GM10266 (cell line): ENCODE results near the gene ATRNL1.

ENCODE experiments used
- DNase-seq: peaks from one replicate; pipeline ENCODE4 v3.0.0; 2012; ENCODE audit errors: extremely low spot score
- TF ChIP-seq, protein P1 (sequence below): IDR thresholded peaks from 2 replicates; pipeline ENCODE4 v1.5.1; 2012; ENCODE audit warnings: mild to moderate bottlenecking, low read depth; ENCODE audit not compliant: control insufficient read depth, insufficient read depth; ENCODE audit errors: missing control alignments

ATRNL1 gene

DNA sequence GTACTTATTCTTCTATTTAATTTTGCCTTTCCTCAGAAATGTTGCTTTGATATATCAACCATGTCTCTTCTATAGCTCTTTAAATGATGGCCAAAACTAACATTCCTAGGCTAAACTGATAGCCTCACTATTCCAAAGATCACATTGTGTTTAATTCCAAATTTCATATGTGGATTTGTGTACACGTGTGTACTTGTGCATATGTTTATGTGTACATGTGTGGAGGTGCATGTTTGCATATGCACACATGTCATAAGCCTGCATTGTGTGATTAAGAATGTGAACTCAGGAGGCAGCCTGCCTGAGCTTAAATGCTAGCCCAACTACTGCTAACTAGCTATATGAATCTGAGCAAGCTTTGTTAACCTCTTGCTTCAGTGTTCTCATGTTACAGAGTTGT lies 753.4 kb downstream of the ATRNL1 start:
- DNase-seq, result no peak

DNA sequence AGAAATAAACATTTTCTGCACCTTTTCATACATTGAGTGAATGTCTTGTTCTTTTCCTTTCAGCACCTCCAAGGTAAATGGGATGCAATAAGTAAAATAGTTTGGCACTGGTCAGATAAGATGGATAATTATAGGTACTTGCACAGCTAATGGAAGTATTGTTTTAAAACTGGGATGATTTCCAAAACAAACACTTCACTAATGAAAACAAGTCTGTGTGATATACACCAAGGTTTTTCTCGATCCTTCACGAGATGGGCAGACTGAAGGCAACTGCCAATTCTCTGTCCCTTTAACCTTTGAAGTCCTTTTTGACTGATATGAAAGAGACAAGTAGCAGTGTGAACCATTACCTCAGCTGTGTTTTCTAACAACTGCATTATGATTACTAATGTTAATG lies 756.0 kb downstream of the ATRNL1 start:
- no peak for DNase-seq
- TF ChIP-seq, protein P1, sequence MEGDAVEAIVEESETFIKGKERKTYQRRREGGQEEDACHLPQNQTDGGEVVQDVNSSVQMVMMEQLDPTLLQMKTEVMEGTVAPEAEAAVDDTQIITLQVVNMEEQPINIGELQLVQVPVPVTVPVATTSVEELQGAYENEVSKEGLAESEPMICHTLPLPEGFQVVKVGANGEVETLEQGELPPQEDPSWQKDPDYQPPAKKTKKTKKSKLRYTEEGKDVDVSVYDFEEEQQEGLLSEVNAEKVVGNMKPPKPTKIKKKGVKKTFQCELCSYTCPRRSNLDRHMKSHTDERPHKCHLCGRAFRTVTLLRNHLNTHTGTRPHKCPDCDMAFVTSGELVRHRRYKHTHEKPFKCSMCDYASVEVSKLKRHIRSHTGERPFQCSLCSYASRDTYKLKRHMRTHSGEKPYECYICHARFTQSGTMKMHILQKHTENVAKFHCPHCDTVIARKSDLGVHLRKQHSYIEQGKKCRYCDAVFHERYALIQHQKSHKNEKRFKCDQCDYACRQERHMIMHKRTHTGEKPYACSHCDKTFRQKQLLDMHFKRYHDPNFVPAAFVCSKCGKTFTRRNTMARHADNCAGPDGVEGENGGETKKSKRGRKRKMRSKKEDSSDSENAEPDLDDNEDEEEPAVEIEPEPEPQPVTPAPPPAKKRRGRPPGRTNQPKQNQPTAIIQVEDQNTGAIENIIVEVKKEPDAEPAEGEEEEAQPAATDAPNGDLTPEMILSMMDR, result no peak

More for the DNA sequence above, 753.4 kb downstream of the ATRNL1 start:
- TF ChIP-seq, protein P1, result no peak

DNA sequence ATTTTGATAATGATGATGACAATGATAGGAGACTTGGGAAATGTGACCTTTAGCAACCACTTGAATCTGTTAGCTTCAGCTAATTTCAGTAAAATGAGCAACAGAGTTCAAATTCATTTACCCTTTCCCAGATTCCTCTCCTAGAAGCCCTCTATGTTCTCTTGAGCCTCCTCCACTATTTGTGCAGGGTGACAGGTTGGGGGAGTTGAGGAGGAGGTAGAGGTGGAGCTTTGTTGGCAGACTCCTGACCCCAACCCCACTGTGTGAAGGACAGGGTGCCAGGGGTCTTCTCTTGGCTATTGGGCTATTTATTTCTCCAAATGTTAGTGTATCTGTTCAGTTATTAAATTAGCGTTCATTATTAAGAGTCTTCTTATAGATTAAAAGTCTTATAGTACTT lies 757.5 kb downstream of the ATRNL1 start:
- no peak for DNase-seq
- TF ChIP-seq, protein P1, result no peak

DNA sequence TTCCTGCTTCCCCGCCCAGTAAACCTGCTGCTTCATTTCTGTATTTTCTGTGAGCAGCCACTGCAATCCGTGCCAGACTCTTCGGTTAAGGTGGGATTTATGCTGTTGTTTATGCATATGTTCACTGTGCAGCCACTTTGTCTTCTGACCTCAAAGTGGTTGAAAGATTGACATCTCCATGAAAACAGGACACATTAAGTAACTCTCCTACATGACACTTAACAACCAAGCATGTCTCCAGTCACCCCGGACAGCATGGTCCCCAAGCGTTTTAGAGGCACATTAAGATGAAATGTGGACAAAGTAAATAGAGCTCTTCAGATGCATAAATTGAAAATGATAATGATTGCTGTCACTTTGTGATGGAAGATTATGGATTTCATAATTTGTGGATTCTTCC lies 758.5 kb downstream of the ATRNL1 start:
- DNase-seq, result no peak
- TF ChIP-seq, protein P1, result no peak

DNA sequence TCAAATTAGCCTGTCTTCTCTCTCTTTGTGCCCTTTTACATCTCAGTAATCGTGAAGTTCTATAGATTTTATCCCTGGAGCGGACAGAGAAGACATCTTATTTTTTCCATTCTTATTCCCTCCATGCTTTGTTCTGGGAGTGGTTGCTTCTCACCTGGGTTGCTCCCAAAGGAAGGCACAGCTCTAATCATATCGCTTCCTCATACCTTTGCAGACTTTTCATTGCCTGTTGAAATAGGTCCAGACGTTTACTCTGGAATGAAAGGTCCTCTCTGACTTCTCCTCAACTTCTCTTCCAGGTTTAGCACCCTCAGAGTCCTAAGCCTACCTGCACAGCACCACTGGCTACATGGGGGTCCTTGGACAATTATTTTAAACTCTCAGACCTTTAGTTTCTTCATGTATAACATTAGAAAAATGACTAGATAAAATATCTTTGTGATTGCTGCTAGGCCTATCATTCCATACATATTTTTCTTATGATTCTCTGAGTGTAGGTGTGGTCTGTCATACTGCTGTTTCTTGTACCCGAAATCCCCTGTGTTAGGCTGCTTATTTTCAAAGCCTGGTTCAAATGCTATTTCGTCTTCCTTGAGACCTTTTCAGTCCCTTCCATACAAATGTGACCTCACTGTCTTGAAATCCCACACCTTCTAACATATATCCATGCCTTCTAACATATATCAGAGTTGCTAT lies 761.7 kb downstream of the ATRNL1 start:
- DNase-seq, result no peak
- TF ChIP-seq, protein P1, result no peak

DNA sequence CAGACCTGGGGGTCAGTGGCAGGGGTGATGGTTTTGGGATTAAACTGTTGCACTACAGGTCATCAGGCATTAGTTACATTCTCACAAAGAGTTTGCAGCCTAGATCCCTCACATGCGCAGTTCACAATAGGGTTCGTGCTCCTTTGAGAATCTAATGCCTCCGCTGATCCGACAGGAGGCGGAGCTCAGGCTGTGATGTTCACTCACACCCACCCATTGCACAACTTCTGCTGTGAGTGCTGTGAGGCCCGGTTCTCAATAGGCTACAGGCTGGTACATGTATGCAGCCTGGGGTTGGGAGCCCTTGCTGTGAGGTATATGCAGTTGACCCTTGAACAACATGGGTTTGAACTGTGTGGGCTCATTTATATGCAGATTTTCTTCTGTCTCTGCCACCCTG lies 763.4 kb downstream of the ATRNL1 start:
- DNase-seq, result no peak
- TF ChIP-seq, protein P1, result no peak

DNA sequence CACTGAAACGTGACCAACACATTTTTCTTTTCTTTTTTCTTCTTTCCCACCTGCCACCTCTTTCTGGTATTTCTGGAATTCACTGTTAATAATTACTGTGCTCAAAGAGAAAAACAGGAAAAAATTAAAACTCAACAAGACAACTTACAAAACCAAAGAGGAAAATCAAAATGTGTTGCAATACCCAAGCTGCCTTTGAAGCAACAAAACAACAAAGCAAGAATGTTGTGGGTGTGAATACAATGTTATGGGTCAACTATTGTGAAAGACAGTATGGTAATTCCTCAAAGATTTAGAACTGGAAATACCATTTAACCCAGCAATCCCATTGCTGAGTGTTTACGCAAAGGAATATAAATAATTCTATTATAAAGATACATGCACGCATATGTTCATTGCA lies 764.7 kb downstream of the ATRNL1 start:
- DNase-seq, result no peak

More for the DNA sequence above, 764.7 kb downstream of the ATRNL1 start:
- TF ChIP-seq, protein P1, result no peak
